Measurements from ENCODE around the gene CMBL.

- TF ChIP-seq, protein P1, sequence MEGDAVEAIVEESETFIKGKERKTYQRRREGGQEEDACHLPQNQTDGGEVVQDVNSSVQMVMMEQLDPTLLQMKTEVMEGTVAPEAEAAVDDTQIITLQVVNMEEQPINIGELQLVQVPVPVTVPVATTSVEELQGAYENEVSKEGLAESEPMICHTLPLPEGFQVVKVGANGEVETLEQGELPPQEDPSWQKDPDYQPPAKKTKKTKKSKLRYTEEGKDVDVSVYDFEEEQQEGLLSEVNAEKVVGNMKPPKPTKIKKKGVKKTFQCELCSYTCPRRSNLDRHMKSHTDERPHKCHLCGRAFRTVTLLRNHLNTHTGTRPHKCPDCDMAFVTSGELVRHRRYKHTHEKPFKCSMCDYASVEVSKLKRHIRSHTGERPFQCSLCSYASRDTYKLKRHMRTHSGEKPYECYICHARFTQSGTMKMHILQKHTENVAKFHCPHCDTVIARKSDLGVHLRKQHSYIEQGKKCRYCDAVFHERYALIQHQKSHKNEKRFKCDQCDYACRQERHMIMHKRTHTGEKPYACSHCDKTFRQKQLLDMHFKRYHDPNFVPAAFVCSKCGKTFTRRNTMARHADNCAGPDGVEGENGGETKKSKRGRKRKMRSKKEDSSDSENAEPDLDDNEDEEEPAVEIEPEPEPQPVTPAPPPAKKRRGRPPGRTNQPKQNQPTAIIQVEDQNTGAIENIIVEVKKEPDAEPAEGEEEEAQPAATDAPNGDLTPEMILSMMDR (IDR thresholded peaks at IDR 0.05): no peak
- no peak for TF ChIP-seq EZH2 (IDR thresholded peaks at IDR 0.05)
- TF ChIP-seq EZH2phosphoT487 (IDR thresholded peaks at IDR 0.05): no peak
Observed at GRCh38 chr5:10308844-10309243, 1.1 kb upstream of the CMBL start.

Data from neural progenitor cell (in vitro differentiated cells).